Chondrocyte (in vitro differentiated cells): ENCODE results near the gene MMP15. TPM values are rescaled to one million over a fixed set of nuclear protein-coding genes. Genes with fewer than 3 reads are reported as not detected.

Experiments
- DNase-seq: peaks from one replicate; pipeline ENCODE4 v3.0.0; 2021; ENCODE audit warnings: mixed read lengths, low spot score
- H3K27ac Mint-ChIP-seq: one replicate; pipeline ENCODE4 v1.8.0; 2021; ENCODE audit warnings: mild to moderate bottlenecking, moderate library complexity, mixed read lengths; ENCODE audit not compliant: unreplicated experiment
- H3K27me3 Mint-ChIP-seq: 2 replicates; pipeline ENCODE4 v1.8.0; 2021; ENCODE audit warnings: low read depth, mixed read lengths
- H3K36me3 Mint-ChIP-seq: 2 replicates; pipeline ENCODE4 v1.8.0; 2021; ENCODE audit warnings: low read depth, mixed read lengths
- H3K4me1 Mint-ChIP-seq: 2 replicates; pipeline ENCODE4 v1.8.0; 2021; ENCODE audit warnings: low read depth, mild to moderate bottlenecking, mixed read lengths
- H3K4me3 Mint-ChIP-seq: one replicate; pipeline ENCODE4 v1.8.0; 2021; ENCODE audit warnings: mild to moderate bottlenecking, moderate library complexity, mixed read lengths; ENCODE audit not compliant: unreplicated experiment
- H3K9me3 Mint-ChIP-seq: 2 replicates; pipeline ENCODE4 v1.8.0; 2021; ENCODE audit warnings: low read depth, mixed read lengths
- CTCF ChIP-seq: fragments of 200-600 bp; sonication (generic); IDR thresholded peaks from 2 replicates; pipeline ENCODE4 v1.5.0; 2021; ENCODE audit warnings: antibody characterized with exemption, mild to moderate bottlenecking, moderate library complexity
- total RNA-seq: library from RNA; stranded (reverse); gene quantifications from 3 replicates; pipeline ENCODE4 v1.2.1, GENCODE V29; 2021

The MMP15 gene
- total RNA-seq, 1 donor from 2014 or later = 12.0 TPM

GRCh38 chr16:58047557-58048348, 22.2 kb downstream of the MMP15 start:
- no peaks in the 10 kb centered on the region for H3K9me3 Mint-ChIP-seq
- no peak for TF ChIP-seq CTCF
- no peak overlapping the region for H3K4me3 Mint-ChIP-seq
- no peaks in the 10 kb centered on the region for H3K27me3 Mint-ChIP-seq
- H3K36me3 Mint-ChIP-seq = no peaks in the 10 kb centered on the region
- no peak for DNase-seq
- H3K4me1 Mint-ChIP-seq = no peaks in the 10 kb centered on the region
- H3K27ac Mint-ChIP-seq = no peak overlapping the region

GRCh38 chr16:58048494-58049231, 23.1 kb downstream of the MMP15 start:
- H3K4me1 Mint-ChIP-seq = no peaks in the 10 kb centered on the region
- no peak overlapping the region for H3K27ac Mint-ChIP-seq
- DNase-seq = no peak
- no peaks in the 10 kb centered on the region for H3K36me3 Mint-ChIP-seq
- no peaks in the 10 kb centered on the region for H3K9me3 Mint-ChIP-seq
- no peak for TF ChIP-seq CTCF
- H3K27me3 Mint-ChIP-seq = no peaks in the 10 kb centered on the region
- H3K4me3 Mint-ChIP-seq = no peak overlapping the region

GRCh38 chr16:58049232-58050185, 24.0 kb downstream of the MMP15 start:
- Mint-ChIP-seq H3K4me3 (no peak overlapping the region), H3K9me3 (no peaks in the 10 kb centered on the region), H3K27ac (no peak overlapping the region), H3K4me1 (no peaks in the 10 kb centered on the region), H3K27me3 (no peaks in the 10 kb centered on the region), H3K36me3 (no peaks in the 10 kb centered on the region)
- DNase-seq = no peak
- TF ChIP-seq CTCF = no peak

DNA sequence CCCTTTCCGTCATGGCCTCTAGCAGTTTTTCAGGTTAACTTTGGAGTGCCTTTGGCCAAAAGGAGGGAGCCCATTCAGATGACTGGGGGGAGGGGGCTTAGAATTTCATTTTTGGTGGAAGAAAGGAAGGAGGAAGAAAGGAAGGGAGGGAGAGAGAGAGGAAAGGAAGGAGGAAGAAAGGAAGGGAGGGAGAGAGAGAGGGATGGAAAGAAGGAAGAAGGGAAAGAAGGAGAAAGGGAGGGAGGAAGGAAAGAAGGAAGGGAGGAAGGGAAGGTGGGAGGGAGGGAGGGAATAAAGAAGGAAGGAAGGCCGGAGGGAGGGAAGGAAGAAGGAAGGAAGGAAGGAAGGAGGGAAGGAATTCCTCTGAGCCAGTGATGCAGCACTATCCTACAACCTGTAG, 25.7 kb downstream of the MMP15 start:
- no peaks in the 10 kb centered on the region for H3K36me3 Mint-ChIP-seq
- no peaks in the 10 kb centered on the region for H3K9me3 Mint-ChIP-seq
- H3K4me1 Mint-ChIP-seq = no peaks in the 10 kb centered on the region
- no peak overlapping the region for H3K4me3 Mint-ChIP-seq
- H3K27ac Mint-ChIP-seq = no peak overlapping the region
- TF ChIP-seq CTCF = no peak
- H3K27me3 Mint-ChIP-seq = peaks cover 2% of the 10 kb centered on the region
- no peak for DNase-seq
